PC-3 (cell line): Measurements from ENCODE around the gene RAB23.

Experiments used
- EZH2 ChIP-seq: fragments of 300-600 bp; sonication (generic); IDR thresholded peaks from one replicate; pipeline ENCODE4 v1.6.1; 2017; ENCODE audit warnings: antibody characterized with exemption, mild to moderate bottlenecking, low read length; ENCODE audit not compliant: unreplicated experiment
- TF ChIP-seq, protein P1 (sequence below): fragments of 300-600 bp; sonication (generic); conservative IDR thresholded peaks from 2 replicates; pipeline ENCODE4 v1.5.1; 2017; ENCODE audit warnings: antibody characterized with exemption, low read depth, mild to moderate bottlenecking, low read length

DNA sequence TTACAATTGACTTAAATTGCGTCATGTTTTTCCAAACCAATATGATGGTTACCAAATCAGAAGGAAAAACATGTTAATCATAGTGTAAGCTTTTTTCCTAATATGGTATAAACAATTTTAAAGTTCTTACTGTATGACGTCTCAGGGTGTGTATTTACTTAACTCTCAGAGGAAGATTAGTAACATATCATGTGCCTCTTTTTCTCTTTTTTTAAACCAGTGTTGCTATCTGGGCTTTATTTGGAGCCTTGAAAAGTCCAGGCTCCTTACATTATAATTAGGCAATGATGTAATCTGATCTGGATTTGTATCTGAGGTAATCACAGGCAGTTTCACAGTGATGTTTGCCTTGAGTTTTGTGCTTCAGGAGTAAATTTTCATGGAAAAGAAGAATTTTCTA, 20.4 kb upstream of the RAB23 start:
- TF ChIP-seq, protein P1, sequence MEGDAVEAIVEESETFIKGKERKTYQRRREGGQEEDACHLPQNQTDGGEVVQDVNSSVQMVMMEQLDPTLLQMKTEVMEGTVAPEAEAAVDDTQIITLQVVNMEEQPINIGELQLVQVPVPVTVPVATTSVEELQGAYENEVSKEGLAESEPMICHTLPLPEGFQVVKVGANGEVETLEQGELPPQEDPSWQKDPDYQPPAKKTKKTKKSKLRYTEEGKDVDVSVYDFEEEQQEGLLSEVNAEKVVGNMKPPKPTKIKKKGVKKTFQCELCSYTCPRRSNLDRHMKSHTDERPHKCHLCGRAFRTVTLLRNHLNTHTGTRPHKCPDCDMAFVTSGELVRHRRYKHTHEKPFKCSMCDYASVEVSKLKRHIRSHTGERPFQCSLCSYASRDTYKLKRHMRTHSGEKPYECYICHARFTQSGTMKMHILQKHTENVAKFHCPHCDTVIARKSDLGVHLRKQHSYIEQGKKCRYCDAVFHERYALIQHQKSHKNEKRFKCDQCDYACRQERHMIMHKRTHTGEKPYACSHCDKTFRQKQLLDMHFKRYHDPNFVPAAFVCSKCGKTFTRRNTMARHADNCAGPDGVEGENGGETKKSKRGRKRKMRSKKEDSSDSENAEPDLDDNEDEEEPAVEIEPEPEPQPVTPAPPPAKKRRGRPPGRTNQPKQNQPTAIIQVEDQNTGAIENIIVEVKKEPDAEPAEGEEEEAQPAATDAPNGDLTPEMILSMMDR, result no peak
- TF ChIP-seq EZH2, result no peak
